ENCODE data around the gene C2orf49.

The C2orf49 gene

DNA sequence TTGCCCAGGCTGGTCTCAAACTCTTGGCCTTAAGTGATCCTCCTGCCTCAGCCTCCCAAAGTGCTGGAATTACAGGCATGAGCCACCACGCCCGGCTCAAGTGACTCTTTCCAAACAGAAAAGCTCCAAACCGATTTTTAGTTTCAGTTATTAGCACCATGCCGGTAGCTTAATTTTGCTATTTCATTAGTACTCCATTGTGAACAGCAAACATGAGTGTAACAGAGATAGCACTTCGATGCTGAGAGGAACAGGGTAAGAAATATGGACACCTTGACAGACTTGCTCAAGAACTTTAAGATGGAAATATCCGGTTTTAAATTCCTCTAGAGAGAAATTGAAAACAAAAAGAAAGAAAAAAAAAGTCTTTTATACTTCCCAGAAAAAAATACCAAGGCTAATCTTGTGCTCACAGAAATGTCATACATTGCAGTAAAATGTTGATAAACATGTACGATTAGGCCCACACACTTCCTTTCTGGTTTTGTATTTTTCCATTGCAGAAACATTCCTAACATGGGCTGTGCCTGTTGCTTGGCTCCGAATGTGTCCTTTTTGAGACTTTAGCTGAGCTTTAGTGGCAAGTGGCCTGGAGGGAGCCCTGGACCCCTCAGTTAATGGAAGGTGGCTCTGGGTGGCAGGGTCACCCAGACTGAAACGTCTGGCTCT, 43.2 kb downstream of the C2orf49 start:
- TF ChIP-seq EZH2 (IDR thresholded peaks at IDR 0.05; ENCODE audit: borderline replicate concordance, low read depth, low read length, severe bottlenecking) = no peak
- TF ChIP-seq, protein P1, sequence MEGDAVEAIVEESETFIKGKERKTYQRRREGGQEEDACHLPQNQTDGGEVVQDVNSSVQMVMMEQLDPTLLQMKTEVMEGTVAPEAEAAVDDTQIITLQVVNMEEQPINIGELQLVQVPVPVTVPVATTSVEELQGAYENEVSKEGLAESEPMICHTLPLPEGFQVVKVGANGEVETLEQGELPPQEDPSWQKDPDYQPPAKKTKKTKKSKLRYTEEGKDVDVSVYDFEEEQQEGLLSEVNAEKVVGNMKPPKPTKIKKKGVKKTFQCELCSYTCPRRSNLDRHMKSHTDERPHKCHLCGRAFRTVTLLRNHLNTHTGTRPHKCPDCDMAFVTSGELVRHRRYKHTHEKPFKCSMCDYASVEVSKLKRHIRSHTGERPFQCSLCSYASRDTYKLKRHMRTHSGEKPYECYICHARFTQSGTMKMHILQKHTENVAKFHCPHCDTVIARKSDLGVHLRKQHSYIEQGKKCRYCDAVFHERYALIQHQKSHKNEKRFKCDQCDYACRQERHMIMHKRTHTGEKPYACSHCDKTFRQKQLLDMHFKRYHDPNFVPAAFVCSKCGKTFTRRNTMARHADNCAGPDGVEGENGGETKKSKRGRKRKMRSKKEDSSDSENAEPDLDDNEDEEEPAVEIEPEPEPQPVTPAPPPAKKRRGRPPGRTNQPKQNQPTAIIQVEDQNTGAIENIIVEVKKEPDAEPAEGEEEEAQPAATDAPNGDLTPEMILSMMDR (IDR thresholded peaks at IDR 0.05; ENCODE audit: borderline replicate concordance, extremely low read depth, low read length, poor library complexity, severe bottlenecking) = no peak
- ATAC-seq (ENCODE audit: insufficient read depth, low read depth) = no peak
- no peak overlapping the region for H3K27ac ChIP-seq (ENCODE audit: low read length)
- H3K36me3 ChIP-seq (ENCODE audit: insufficient read depth, low read length) = no peaks in the 10 kb centered on the region
- no peak for DNase-seq
- H3K4me3 ChIP-seq (ENCODE audit: low read depth in 1 of 2, low read length in 2 of 2) = no peak overlapping the region
- no peak overlapping the region for H3K9ac ChIP-seq (ENCODE audit: low read depth, low read length)
- no peaks in the 10 kb centered on the region for H3K79me2 ChIP-seq (ENCODE audit: insufficient read depth, low read length)
- no peak overlapping the region for H2AFZ ChIP-seq (ENCODE audit: low read depth, low read length)
- H3K4me1 ChIP-seq (ENCODE audit: insufficient read depth, low read length) = no peaks in the 10 kb centered on the region
- no peak overlapping the region for H3K4me2 ChIP-seq (ENCODE audit: insufficient read depth, low read length)
- no peaks in the 10 kb centered on the region for H3K27me3 ChIP-seq (ENCODE audit: insufficient read depth, low read length, poor library complexity)
- H3K9me3 ChIP-seq (ENCODE audit: insufficient read depth, low read length, severe bottlenecking) = no peaks in the 10 kb centered on the region
- no peaks in the 10 kb centered on the region for H4K20me1 ChIP-seq (ENCODE audit: insufficient read depth, low read length)

- ATAC-seq (ENCODE audit: insufficient read depth, low read depth) = no peak
Measured at GRCh38 chr2:105381101-105381668, 43.8 kb downstream of the C2orf49 start.

DNA sequence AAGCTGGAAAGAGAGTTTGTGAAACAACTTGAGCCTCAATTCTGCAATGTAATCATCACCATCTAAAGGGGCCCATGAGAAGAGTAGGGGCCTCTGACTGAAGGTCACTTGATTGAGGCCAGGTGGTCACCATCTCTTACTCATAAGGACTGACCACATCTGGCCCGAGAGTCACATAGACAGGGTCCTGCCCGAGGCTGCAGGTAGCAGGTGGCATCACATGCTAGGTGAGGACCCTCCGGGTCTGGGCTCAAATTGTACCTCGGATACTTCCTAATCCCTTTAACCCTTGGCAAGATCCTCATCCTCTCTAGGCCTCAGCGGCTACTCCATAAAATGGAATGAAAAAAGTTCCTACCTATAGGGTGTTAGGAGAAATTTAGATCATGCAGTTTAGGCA, 44.8 kb downstream of the C2orf49 start:
- ATAC-seq (ENCODE audit: insufficient read depth, low read depth) = no peak
- H2AFZ ChIP-seq (ENCODE audit: low read depth, low read length) = no peak overlapping the region
- no peak overlapping the region for H3K4me3 ChIP-seq (ENCODE audit: low read depth in 1 of 2, low read length in 2 of 2)
- H3K9ac ChIP-seq (ENCODE audit: low read depth, low read length) = no peak overlapping the region
- TF ChIP-seq EZH2 (IDR thresholded peaks at IDR 0.05; ENCODE audit: borderline replicate concordance, low read depth, low read length, severe bottlenecking) = no peak
- TF ChIP-seq, protein P1 (IDR thresholded peaks at IDR 0.05; ENCODE audit: borderline replicate concordance, extremely low read depth, low read length, poor library complexity, severe bottlenecking) = no peak
- DNase-seq = no peak
- H3K4me1 ChIP-seq (ENCODE audit: insufficient read depth, low read length) = no peaks in the 10 kb centered on the region
- H3K27me3 ChIP-seq (ENCODE audit: insufficient read depth, low read length, poor library complexity) = no peaks in the 10 kb centered on the region
- no peaks in the 10 kb centered on the region for H3K9me3 ChIP-seq (ENCODE audit: insufficient read depth, low read length, severe bottlenecking)
- H3K27ac ChIP-seq (ENCODE audit: low read length) = no peak overlapping the region
- no peak overlapping the region for H3K4me2 ChIP-seq (ENCODE audit: insufficient read depth, low read length)
- H3K79me2 ChIP-seq (ENCODE audit: insufficient read depth, low read length) = no peaks in the 10 kb centered on the region
- H3K36me3 ChIP-seq (ENCODE audit: insufficient read depth, low read length) = no peaks in the 10 kb centered on the region
- H4K20me1 ChIP-seq (ENCODE audit: insufficient read depth, low read length) = no peaks in the 10 kb centered on the region

More at GRCh38 chr2:105381101-105381668, 43.8 kb downstream of the C2orf49 start:
- Histone ChIP-seq H3K36me3 (ENCODE audit: insufficient read depth, low read length) (no peaks in the 10 kb centered on the region), H4K20me1 (ENCODE audit: insufficient read depth, low read length) (no peaks in the 10 kb centered on the region), H3K9me3 (ENCODE audit: insufficient read depth, low read length, severe bottlenecking) (no peaks in the 10 kb centered on the region), H3K4me1 (ENCODE audit: insufficient read depth, low read length) (no peaks in the 10 kb centered on the region), H2AFZ (ENCODE audit: low read depth, low read length) (no peak overlapping the region), H3K27ac (ENCODE audit: low read length) (no peak overlapping the region), H3K9ac (ENCODE audit: low read depth, low read length) (no peak overlapping the region), H3K27me3 (ENCODE audit: insufficient read depth, low read length, poor library complexity) (no peaks in the 10 kb centered on the region), H3K4me2 (ENCODE audit: insufficient read depth, low read length) (no peak overlapping the region), H3K4me3 (ENCODE audit: low read depth in 1 of 2, low read length in 2 of 2) (no peak overlapping the region), H3K79me2 (ENCODE audit: insufficient read depth, low read length) (no peaks in the 10 kb centered on the region)
- no peak for DNase-seq
- TF ChIP-seq, protein P1 (IDR thresholded peaks at IDR 0.05; ENCODE audit: borderline replicate concordance, extremely low read depth, low read length, poor library complexity, severe bottlenecking) = no peak
- no peak for TF ChIP-seq EZH2 (IDR thresholded peaks at IDR 0.05; ENCODE audit: borderline replicate concordance, low read depth, low read length, severe bottlenecking)

Data from DND-41 (cell line).